H9 (cell line): Measurements from ENCODE around the gene OR13C9. TPM values are rescaled to one million over a fixed set of nuclear protein-coding genes. Genes with fewer than 3 reads are reported as not detected.

Experiments
- DNase-seq: peaks from one replicate; pipeline ENCODE4 v3.0.0-alpha.2; 2017
- H2AFZ ChIP-seq: one replicate; pipeline ENCODE4 v1.6.1; 2013; ENCODE audit warnings: mild to moderate bottlenecking, low read length, control low read depth, moderate library complexity
- H2AK5ac ChIP-seq: 2 replicates; pipeline ENCODE4 v1.6.1; 2013; ENCODE audit warnings: low read length, control low read depth, mixed read lengths; ENCODE audit not compliant: insufficient read length
- H2BK120ac ChIP-seq: one replicate; pipeline ENCODE4 v1.6.1; 2013; ENCODE audit warnings: low read depth, mild to moderate bottlenecking, low read length, control low read depth, inconsistent platforms; ENCODE audit not compliant: poor library complexity, severe bottlenecking
- H2BK12ac ChIP-seq: 2 replicates; pipeline ENCODE4 v1.6.1; 2013; ENCODE audit warnings: low read length, control low read depth, mixed read lengths, low read depth; ENCODE audit not compliant: insufficient read length
- H2BK15ac ChIP-seq: 2 replicates; pipeline ENCODE4 v1.6.1; 2013; ENCODE audit warnings: low read depth, low read length, control low read depth
- H2BK20ac ChIP-seq: one replicate; pipeline ENCODE4 v1.6.1; 2013; ENCODE audit warnings: low read depth, mild to moderate bottlenecking, low read length, control low read depth, inconsistent platforms; ENCODE audit not compliant: poor library complexity, severe bottlenecking
- H2BK5ac ChIP-seq: 2 replicates; pipeline ENCODE4 v1.6.1; 2013; ENCODE audit warnings: low read length, control low read depth, mixed read lengths; ENCODE audit not compliant: insufficient read length
- H3K14ac ChIP-seq: 2 replicates; pipeline ENCODE4 v1.6.1; 2013; ENCODE audit warnings: low read length, control low read depth; ENCODE audit not compliant: insufficient read depth
- H3K18ac ChIP-seq: 2 replicates; pipeline ENCODE4 v1.6.1; 2013; ENCODE audit warnings: low read depth, mild to moderate bottlenecking, mixed read lengths, low read length, control low read depth; ENCODE audit not compliant: insufficient read length
- H3K23ac ChIP-seq: 2 replicates; pipeline ENCODE4 v1.6.1; 2013; ENCODE audit warnings: low read length, control low read depth, mixed read lengths, low read depth; ENCODE audit not compliant: insufficient read length
- H3K23me2 ChIP-seq: 2 replicates; pipeline ENCODE4 v1.6.1; 2013; ENCODE audit warnings: low read depth, mild to moderate bottlenecking, mixed read lengths, low read length, control low read depth; ENCODE audit not compliant: insufficient read length, poor library complexity, severe bottlenecking
- H3K27ac ChIP-seq: 2 replicates; pipeline ENCODE4 v1.5.1; 2013; ENCODE audit warnings: low read length, control low read depth, mixed read lengths, low read depth; ENCODE audit not compliant: insufficient read length
- H3K27me3 ChIP-seq: 2 replicates; pipeline ENCODE4 v1.6.1; 2013; ENCODE audit warnings: low read length, control low read depth, inconsistent platforms; ENCODE audit not compliant: insufficient read depth
- H3K4ac ChIP-seq: 2 replicates; pipeline ENCODE4 v1.6.1; 2013; ENCODE audit warnings: low read depth, mild to moderate bottlenecking, control low read depth, inconsistent platforms, low read length, moderate library complexity
- H3K4me1 ChIP-seq: 2 replicates; pipeline ENCODE4 v1.6.1; 2013; ENCODE audit warnings: low read length, control low read depth, inconsistent platforms; ENCODE audit not compliant: insufficient read depth
- H3K4me2 ChIP-seq: 2 replicates; pipeline ENCODE4 v1.6.1; 2013; ENCODE audit warnings: low read length, control low read depth, mixed read lengths; ENCODE audit not compliant: insufficient read length, insufficient read depth
- H3K56ac ChIP-seq: 2 replicates; pipeline ENCODE4 v1.6.1; 2013; ENCODE audit warnings: low read depth, mild to moderate bottlenecking, mixed read lengths, low read length, control low read depth; ENCODE audit not compliant: insufficient read length
- H3K79me1 ChIP-seq: 2 replicates; pipeline ENCODE4 v1.6.1; 2013; ENCODE audit warnings: low read depth, mild to moderate bottlenecking, moderate library complexity, low read length, control low read depth, inconsistent platforms; ENCODE audit not compliant: insufficient read depth, poor library complexity, severe bottlenecking
- H3K79me2 ChIP-seq: 2 replicates; pipeline ENCODE4 v1.6.1; 2013; ENCODE audit warnings: low read length, control low read depth, inconsistent platforms; ENCODE audit not compliant: insufficient read depth
- H3K9ac ChIP-seq: 2 replicates; pipeline ENCODE4 v1.6.1; 2013; ENCODE audit warnings: low read length, control low read depth, mixed read lengths; ENCODE audit not compliant: insufficient read length; ENCODE audit errors: extremely low read depth
- H3K9me3 ChIP-seq: one replicate; pipeline ENCODE4 v1.6.1; 2013; ENCODE audit warnings: low read depth, low read length, inconsistent platforms; ENCODE audit not compliant: control insufficient read depth
- H3T11ph ChIP-seq: one replicate; pipeline ENCODE4 v1.6.1; 2013; ENCODE audit warnings: mild to moderate bottlenecking, low read length, control low read depth, inconsistent platforms
- H4K20me1 ChIP-seq: one replicate; pipeline ENCODE4 v1.6.1; 2013; ENCODE audit not compliant: control insufficient read depth, insufficient read length, insufficient read depth
- H4K5ac ChIP-seq: 2 replicates; pipeline ENCODE4 v1.6.1; 2013; ENCODE audit warnings: low read depth, mild to moderate bottlenecking, mixed read lengths, low read length, control low read depth; ENCODE audit not compliant: insufficient read length
- H4K8ac ChIP-seq: replicated peaks from 2 replicates; pipeline ENCODE4 v1.6.1; 2013; ENCODE audit warnings: low read length, control low read depth, mixed read lengths, low read depth; ENCODE audit not compliant: insufficient read length
- H4K91ac ChIP-seq: 2 replicates; pipeline ENCODE4 v1.6.1; 2013; ENCODE audit warnings: low read depth, mild to moderate bottlenecking, moderate library complexity, mixed read lengths, low read length, control low read depth; ENCODE audit not compliant: insufficient read length
- H3K27ac Mint-ChIP-seq, 3 experiments: 2 replicates in 2 of 3; 3 replicates in 1 of 3; pipeline ENCODE4 v1.8.0; 2020 to 2021; ENCODE audit warnings: mixed read lengths in 3 of 3, mild to moderate bottlenecking in 1 of 3, moderate library complexity in 1 of 3
- H3K27me3 Mint-ChIP-seq: 2 replicates; pipeline ENCODE4 v1.8.0; 2021; ENCODE audit warnings: low read depth, mild to moderate bottlenecking, moderate library complexity, mixed read lengths
- H3K36me3 Mint-ChIP-seq, 3 experiments: 2 replicates in 2 of 3; 3 replicates in 1 of 3; pipeline ENCODE4 v1.8.0; 2020 to 2021; ENCODE audit warnings: low read depth in 3 of 3, mixed read lengths in 3 of 3; ENCODE audit not compliant: insufficient read depth in 1 of 3
- H3K4me1 Mint-ChIP-seq, 2 experiments: 2 replicates each; pipeline ENCODE4 v1.8.0; 2020; ENCODE audit warnings: mixed read lengths in 2 of 2
- H3K4me3 Mint-ChIP-seq, 2 experiments: 2 replicates in 1 of 2; 3 replicates in 1 of 2; pipeline ENCODE4 v1.8.0; 2020 to 2021; ENCODE audit warnings: mild to moderate bottlenecking in 2 of 2, mixed read lengths in 2 of 2, moderate library complexity in 1 of 2
- H3K9me3 Mint-ChIP-seq, 2 experiments: 2 replicates in 1 of 2; 3 replicates in 1 of 2; pipeline ENCODE4 v1.8.0; 2020; ENCODE audit warnings: mild to moderate bottlenecking in 2 of 2, mixed read lengths in 2 of 2, moderate library complexity in 1 of 2
- CTCF ChIP-seq: fragments of 200-600 bp; sonication (generic); conservative IDR thresholded peaks from 3 replicates; pipeline ENCODE4 v1.8.0; 2021; ENCODE audit warnings: antibody characterized with exemption, mild to moderate bottlenecking
- WGBS: extraction: QIAGEN DNeasy Blood & Tissue Kit; methylation state at CpG from one replicate; pipeline ENCODE4 v1.1.7; 2013; ENCODE audit warnings: missing lambda C conversion rate, low lambda C conversion rate, mixed read lengths; ENCODE audit not compliant: insufficient read length; ENCODE audit errors: extremely low coverage; 5-methylcytosine and 5-hydroxymethylcytosine counted together
- total RNA-seq: library from RNA; stranded (reverse); gene quantifications from 2 replicates; pipeline ENCODE4 v1.2.1, GENCODE V29; 2021

OR13C9 gene
- total RNA-seq, 1 experiment from 2014 or later: not detected

GRCh38 chr9:104589626-104590025 is 28.4 kb downstream of the OR13C9 start:
- no peak overlapping the region for H3T11ph ChIP-seq
- Mint-ChIP-seq H3K4me3 (no peak overlapping the region), H3K27me3 (peaks cover 2% of the 10 kb centered on the region), H3K9me3 (peaks cover 8 to 9% of the 10 kb centered on the region in 2 experiments; a peak in 4 of 5 replicates), H3K36me3 (peaks cover 0 to 4% (median 2%) of the 10 kb centered on the region in 3 experiments; a peak in 2 of 7 replicates), H3K4me1 (no peaks in the 10 kb centered on the region), H3K27ac (no peak overlapping the region)
- H3K9ac ChIP-seq: no peak overlapping the region
- H3K14ac ChIP-seq: no peak overlapping the region
- H3K4me2 ChIP-seq: no peak overlapping the region
- no peaks in the 10 kb centered on the region for H3K4me1 ChIP-seq
- H4K91ac ChIP-seq: no peak overlapping the region
- no CpG with 5 or more reads among the region's 1 CpG for WGBS
- H3K18ac ChIP-seq: no peak overlapping the region
- H4K5ac ChIP-seq: no peak overlapping the region
- H3K27ac ChIP-seq: no peak overlapping the region
- H3K27me3 ChIP-seq: no peaks in the 10 kb centered on the region
- no peak overlapping the region for H2BK20ac ChIP-seq
- no peak overlapping the region for H2AK5ac ChIP-seq
- H3K79me2 ChIP-seq: no peaks in the 10 kb centered on the region
- no peaks in the 10 kb centered on the region for H3K23me2 ChIP-seq
- H3K23ac ChIP-seq: no peak overlapping the region
- H2BK15ac ChIP-seq: no peak overlapping the region
- H3K79me1 ChIP-seq: no peaks in the 10 kb centered on the region
- TF ChIP-seq CTCF: no peak
- no peaks in the 10 kb centered on the region for H4K20me1 ChIP-seq
- H2BK12ac ChIP-seq: no peak overlapping the region
- no peak overlapping the region for H2AFZ ChIP-seq
- no peaks in the 10 kb centered on the region for H3K9me3 ChIP-seq
- no peak overlapping the region for H3K4ac ChIP-seq
- H2BK120ac ChIP-seq: no peak overlapping the region
- H2BK5ac ChIP-seq: no peak overlapping the region
- no peak overlapping the region for H4K8ac ChIP-seq
- H3K56ac ChIP-seq: no peak overlapping the region
- DNase-seq: no peak
